NCI-H2171 treated with DMSO at 0.1 percent for 48 hours (cell line): Measurements from ENCODE around the gene NOL4L.
"Not testable (repeated sequence)": the region's sequence is repeated elsewhere in the genome, so short reads cannot be mapped to it uniquely, and the experiment has no call there.

ENCODE experiments used
- DNase-seq: peaks from one replicate; lab custom pipeline; 2025; lab: John Stamatoyannopoulos, UW

Gene NOL4L

DNA sequence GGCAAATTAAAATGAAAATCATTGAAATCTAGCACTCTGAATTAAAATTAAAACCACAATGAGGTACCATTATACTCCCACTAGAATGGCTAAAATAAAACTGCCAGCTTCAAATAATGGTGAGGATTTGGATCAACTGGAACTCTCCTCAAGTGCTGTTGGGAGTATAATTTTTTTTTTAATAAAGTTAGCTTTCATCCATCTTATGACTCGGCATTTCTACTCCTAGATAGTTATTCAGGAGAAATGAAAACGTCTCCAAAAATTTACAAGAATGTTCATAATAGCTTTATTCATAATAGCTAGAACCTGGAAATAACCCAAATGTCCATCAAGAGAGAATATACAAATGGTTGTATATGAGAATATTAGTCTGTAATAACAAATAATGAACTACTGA is 163.8 kb downstream of the NOL4L start:
- DNase-seq = no peak

DNA sequence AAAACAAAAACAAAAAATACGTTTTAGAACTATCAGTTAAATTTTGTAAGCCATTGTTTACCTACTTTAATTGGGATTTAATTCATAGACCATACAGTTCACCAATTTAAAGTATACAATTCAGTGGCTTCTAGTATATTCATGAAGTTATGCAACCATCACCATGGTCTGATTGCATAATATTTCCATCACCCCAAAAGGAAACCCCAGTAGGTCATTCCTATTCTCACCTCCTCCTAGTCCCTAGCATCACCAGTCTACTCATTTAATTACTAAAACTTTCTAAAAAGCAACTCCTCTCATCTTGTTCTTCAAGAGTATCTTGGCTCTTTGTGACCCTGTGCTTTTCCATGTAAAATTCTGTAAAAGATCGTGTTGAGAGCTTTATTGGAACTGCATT is 166.8 kb downstream of the NOL4L start:
- DNase-seq = no peak

DNA sequence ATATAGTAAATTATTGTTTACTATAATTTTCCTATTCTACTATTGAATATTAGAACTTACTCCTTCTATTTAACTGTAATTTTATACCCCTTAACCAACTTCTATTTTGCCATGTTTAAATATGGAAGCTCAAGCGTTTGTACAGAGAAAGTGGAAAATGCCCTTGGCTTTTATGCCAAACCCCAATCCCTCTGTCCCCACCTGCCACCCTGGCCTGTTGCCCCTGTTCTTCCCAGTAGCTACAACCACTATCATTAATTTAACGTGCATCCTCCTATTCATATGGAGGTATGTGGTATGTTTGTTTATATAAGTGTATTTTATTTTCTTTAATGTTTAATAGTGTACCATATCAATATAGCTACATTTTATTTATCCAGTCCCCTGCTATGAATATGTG is 168.9 kb downstream of the NOL4L start:
- DNase-seq = no peak

DNA sequence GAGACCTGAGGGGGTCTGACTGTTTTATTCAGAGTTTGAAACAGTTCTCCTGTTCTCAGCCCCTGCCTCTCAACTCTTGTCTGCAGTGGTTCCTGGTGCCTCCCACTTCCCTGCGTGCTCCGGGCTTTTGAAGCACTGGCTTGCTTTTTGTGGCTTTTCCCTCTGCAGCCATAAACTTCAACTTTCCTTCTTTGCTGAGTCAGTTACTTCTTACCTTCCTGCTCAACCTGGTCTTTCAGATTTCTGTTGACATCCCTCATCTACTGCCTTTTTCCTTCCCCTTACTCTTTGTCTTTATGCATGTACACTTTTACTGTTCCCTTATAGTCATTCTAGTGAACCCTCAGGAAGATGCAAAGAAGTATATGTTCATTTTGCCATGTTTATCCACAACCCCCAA is 169.6 kb downstream of the NOL4L start:
- DNase-seq = no peak

DNA sequence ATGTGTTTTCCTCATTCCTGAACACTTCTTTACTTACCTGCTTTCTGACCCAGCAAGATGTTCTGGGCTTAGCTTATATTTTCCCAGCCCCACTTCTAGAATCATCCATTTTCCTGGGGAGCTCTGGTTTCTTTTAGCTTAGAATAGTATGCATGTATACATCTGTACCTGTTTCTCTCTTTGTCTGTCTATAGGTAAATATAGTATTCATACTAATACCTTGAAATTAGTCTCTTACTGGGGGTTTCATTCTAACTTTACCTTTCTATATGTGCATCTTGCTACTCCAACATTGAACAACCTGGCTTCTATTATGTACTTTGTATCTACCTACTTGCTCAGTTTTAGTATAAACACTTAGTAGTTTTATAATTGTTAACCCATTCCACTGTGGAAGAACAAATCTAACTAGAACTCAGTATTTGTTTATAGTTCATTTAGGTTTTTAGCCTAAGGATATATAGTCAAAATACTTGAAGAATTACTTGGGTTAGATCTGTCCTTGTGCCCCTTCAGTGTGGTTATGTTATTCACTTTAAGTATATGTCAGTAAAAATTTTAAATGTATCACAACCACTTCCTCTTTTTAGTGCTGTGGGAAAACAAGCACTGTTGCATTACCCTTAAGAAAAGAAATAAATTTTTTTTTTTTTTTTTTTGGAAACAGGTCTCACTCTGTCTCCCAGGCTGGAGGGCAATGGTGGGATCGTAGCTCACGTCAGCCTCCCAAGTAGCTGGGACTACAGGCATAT is 173.0 kb downstream of the NOL4L start:
- no peak for DNase-seq

DNA sequence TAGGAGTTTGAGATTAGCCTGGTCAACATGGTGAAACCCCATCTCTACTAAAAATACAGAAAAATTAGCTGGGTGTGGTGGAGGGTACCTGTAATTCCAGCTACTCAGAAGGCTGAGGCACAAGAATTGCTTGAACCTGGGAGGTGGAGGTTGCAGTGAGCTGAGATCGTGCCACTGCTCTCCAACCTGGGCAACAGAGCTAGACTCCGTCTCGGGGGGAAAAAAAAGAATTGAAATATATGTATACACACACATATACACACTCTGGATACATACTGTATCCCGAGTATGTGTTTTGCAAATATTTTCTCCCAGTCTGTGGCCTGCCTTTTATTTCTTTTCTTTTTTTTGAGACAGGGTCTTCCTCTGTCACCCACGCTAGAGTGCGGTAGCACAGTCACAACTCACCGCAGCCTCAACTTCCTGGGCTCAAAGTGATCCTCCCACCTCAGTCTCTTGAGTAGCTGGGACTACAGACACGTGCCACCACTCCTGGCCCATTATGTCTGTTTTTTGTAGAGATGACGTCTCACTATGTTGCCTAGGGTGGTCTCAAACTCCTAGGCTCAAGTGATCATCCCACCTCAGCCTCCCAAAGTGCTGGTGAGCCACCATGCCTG is 177.9 kb downstream of the NOL4L start:
- DNase-seq = not testable (repeated sequence)

DNA sequence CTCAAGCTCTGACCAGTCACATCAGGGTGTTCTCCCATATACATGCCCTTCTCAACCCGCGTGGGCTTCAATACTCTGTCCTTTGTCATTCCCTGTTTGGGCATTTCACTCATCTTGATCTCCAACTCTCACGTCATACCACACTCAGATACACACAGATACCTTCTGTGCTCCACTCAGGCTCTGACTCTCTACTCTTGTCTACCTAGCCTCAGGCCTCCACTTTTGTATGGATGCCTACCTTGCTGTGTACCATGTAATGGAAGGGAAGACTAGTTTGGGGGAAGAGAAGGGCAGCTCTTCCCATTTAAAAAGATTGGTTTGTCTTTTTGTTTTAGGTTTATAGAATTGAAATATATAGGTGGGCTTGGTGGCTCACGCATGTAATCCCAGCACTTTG is 178.4 kb downstream of the NOL4L start:
- no peak for DNase-seq

DNA sequence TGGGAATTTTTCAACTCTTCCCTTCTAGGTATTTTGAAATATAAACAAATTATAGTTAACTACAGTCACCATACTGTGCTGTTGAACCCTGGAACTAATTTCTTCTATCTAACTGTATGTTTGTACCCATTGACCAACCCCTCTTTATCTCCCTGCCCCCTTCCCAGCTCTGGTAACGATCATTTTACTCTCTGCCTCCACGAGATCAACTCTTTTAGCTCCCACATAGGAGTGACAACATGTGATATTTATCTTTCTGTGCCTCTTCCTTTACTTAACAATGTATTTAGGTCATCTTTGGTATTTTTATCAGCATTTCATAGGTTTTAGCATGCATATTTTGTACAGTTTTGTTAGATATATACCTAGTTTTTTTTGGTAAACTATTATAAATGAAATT is 181.1 kb downstream of the NOL4L start:
- DNase-seq = no peak

DNA sequence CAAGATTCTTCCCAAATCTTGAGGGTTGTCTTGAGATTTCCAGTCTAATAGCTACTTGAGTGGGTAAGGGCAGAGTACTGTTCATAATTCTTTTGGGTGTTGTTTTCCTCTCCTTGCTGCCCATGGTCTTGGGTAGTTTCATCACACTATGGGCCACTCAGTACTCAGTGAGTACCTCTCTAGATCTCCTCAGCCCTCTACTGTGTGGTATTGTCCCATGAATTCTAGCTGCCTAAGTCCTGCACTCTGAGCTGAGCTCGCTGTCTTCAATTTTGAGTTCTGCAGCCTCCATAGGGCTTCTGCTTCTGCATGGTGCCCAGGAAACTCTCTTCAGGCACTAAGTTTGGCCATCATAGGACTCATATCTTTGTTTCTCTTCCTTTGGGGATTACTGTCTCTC is 184.7 kb downstream of the NOL4L start:
- no peak for DNase-seq

DNA sequence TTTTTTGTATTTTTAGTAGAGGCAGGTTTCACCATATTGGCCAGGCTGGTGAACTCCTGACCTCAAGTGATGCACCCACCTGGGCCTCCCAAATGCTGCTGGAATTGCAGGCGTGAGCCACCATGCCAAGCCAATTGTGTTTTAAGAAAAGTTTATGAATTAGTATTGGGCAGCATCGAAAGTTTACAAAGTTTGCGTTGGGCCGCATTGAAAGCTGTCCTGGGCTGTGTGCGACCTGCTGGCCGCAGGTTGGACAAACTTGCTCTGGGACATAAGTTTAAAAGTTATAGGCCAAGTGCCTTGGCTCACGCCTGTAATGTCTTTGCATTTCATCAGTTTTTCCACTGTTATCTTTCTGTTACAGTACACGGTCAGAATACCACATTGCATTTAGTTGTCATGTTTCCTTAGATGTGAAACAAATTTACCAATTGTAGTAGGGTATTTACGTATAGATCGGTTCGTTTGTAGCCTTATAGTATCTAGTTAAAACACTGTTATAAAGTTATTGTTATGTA is 187.5 kb downstream of the NOL4L start:
- no peak for DNase-seq

DNA sequence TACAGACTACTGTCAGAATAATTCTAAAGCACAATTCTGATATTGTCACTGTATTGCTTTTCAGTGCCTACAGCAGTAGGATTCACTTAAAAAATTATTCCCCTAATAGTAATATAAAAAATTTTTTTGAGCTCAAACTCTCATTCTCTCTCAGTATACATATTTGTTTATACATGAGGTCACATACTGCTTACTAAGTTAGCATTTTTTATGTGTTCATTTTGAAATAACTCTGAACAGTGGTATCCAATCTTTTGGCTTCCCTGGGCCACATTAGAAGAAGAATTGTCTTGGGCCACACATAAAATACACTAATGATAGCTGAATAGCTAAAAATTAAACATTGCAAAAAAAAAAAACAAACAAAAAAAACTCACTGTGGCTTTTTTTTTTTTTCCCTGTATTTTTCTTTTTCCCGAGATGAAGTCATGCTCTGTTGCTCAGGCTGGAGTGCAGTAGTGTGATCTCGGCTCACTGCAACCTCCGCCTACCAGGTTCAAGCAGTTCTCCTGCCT is 188.4 kb downstream of the NOL4L start:
- no peak for DNase-seq

DNA sequence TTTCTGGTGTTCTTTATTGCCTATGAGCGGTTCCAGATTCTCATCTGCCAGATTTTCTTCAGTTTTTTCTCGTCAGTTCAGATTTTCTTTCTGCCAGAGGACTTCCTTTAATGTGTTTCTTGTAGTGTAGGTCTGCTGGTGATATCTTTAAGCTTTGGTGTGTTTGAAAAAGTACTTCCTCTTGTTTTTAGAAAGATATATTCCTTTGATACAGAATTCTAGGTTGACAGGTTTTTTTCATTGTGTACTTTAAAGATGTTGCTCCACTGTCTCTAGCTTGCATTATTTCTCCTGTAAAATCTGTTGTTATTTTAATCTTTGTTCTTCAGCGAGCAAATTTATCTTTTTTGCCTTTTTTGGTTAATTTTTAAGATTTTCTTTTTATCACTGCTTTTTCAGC is 190.1 kb downstream of the NOL4L start:
- no peak for DNase-seq
